Mucosa of rectum (tissue), 2 donors: ENCODE results near the gene CLUH.
"Not testable (repeated sequence)": the region's sequence is repeated elsewhere in the genome, so short reads cannot be mapped to it uniquely, and the experiment has no call there.

ENCODE experiments used
- H3K27ac ChIP-seq, 2 donors: one replicate each; pipeline ENCODE4 v1.7.0; 2013; ENCODE audit warnings: inconsistent platforms in 2 of 2, low read depth in 2 of 2, low read length in 2 of 2
- H3K27me3 ChIP-seq, 2 donors: one replicate each; pipeline ENCODE4 v1.7.0; 2013; ENCODE audit warnings: low read length in 2 of 2; ENCODE audit not compliant: control insufficient read depth in 2 of 2, insufficient read depth in 2 of 2
- H3K36me3 ChIP-seq, 2 donors: one replicate each; pipeline ENCODE4 v1.7.0; 2013; ENCODE audit warnings: low read length in 2 of 2; ENCODE audit not compliant: control insufficient read depth in 2 of 2, insufficient read depth in 2 of 2
- H3K4me1 ChIP-seq, 2 donors: one replicate each; pipeline ENCODE4 v1.7.0; 2013; ENCODE audit warnings: low read length in 2 of 2, mild to moderate bottlenecking in 1 of 2; ENCODE audit not compliant: control insufficient read depth in 2 of 2, insufficient read depth in 2 of 2
- H3K4me3 ChIP-seq, 2 donors: one replicate each; pipeline ENCODE4 v1.7.0; 2013; ENCODE audit warnings: low read length in 2 of 2
- H3K9ac ChIP-seq, 2 donors: one replicate each; pipeline ENCODE4 v1.7.0; 2013; ENCODE audit warnings: low read length in 2 of 2, low read depth in 1 of 2, mild to moderate bottlenecking in 1 of 2
- H3K9me3 ChIP-seq, 2 donors: one replicate each; pipeline ENCODE4 v1.7.0; 2013; ENCODE audit warnings: low read length in 2 of 2; ENCODE audit not compliant: control insufficient read depth in 2 of 2
- donor health status: healthy.
- donor health status: Normal muscosa, but diverticular disease.

Gene CLUH

GRCh38 chr17:2659337-2659736 lies 52.2 kb downstream of the CLUH start:
- not testable (repeated sequence) for H3K9ac ChIP-seq, H3K27me3 ChIP-seq, H3K27ac ChIP-seq, H3K4me1 ChIP-seq, H3K9me3 ChIP-seq, H3K36me3 ChIP-seq, H3K4me3 ChIP-seq

GRCh38 chr17:2656283-2656682 lies 55.3 kb downstream of the CLUH start:
- H3K27ac ChIP-seq: no peak overlapping the region
- H3K4me3 ChIP-seq: no peak overlapping the region
- H3K4me1 ChIP-seq: no peaks in the 10 kb centered on the region
- H3K9ac ChIP-seq: no peak overlapping the region
- no peaks in the 10 kb centered on the region for H3K27me3 ChIP-seq
- peaks cover 0 to 8% of the 10 kb centered on the region in 2 donors for H3K36me3 ChIP-seq
- no peaks in the 10 kb centered on the region for H3K9me3 ChIP-seq

- Histone ChIP-seq H3K27me3 (no peaks in the 10 kb centered on the region), H3K9me3 (no peaks in the 10 kb centered on the region), H3K27ac (no peak overlapping the region), H3K4me3 (no peak overlapping the region), H3K36me3 (peaks cover 0 to 8% of the 10 kb centered on the region in 2 donors), H3K9ac (no peak overlapping the region), H3K4me1 (no peaks in the 10 kb centered on the region)
Measured at GRCh38 chr17:2655546-2655945, 56.0 kb downstream of the CLUH start.

GRCh38 chr17:2652911-2653310 lies 58.7 kb downstream of the CLUH start:
- not testable (repeated sequence) for H3K9ac ChIP-seq, H3K9me3 ChIP-seq, H3K4me1 ChIP-seq, H3K4me3 ChIP-seq, H3K36me3 ChIP-seq, H3K27ac ChIP-seq, H3K27me3 ChIP-seq

GRCh38 chr17:2649191-2649590 lies 62.4 kb downstream of the CLUH start:
- H3K4me3 ChIP-seq: no peak overlapping the region
- peaks cover 0 to 5% of the 10 kb centered on the region in 2 donors for H3K36me3 ChIP-seq
- no peaks in the 10 kb centered on the region for H3K27me3 ChIP-seq
- no peaks in the 10 kb centered on the region for H3K9me3 ChIP-seq
- H3K27ac ChIP-seq: no peak overlapping the region
- no peak overlapping the region for H3K9ac ChIP-seq
- H3K4me1 ChIP-seq: no peaks in the 10 kb centered on the region

- Histone ChIP-seq H3K36me3 (peaks cover 5% of the 10 kb centered on the region in 2 donors), H3K27me3 (no peaks in the 10 kb centered on the region), H3K9ac (no peak overlapping the region), H3K4me1 (no peaks in the 10 kb centered on the region), H3K27ac (no peak overlapping the region), H3K9me3 (no peaks in the 10 kb centered on the region), H3K4me3 (no peak overlapping the region)
Measured at GRCh38 chr17:2647957-2648356, 63.6 kb downstream of the CLUH start.

- Histone ChIP-seq H3K27me3 (no peaks in the 10 kb centered on the region), H3K27ac (no peak overlapping the region), H3K4me1 (no peaks in the 10 kb centered on the region), H3K9ac (no peak overlapping the region), H3K4me3 (no peak overlapping the region), H3K36me3 (peaks cover 10 to 12% of the 10 kb centered on the region in 2 donors), H3K9me3 (no peaks in the 10 kb centered on the region)
Measured at GRCh38 chr17:2644971-2645370, 66.6 kb downstream of the CLUH start.
